ENCODE results near the gene DPP9.

DNA sequence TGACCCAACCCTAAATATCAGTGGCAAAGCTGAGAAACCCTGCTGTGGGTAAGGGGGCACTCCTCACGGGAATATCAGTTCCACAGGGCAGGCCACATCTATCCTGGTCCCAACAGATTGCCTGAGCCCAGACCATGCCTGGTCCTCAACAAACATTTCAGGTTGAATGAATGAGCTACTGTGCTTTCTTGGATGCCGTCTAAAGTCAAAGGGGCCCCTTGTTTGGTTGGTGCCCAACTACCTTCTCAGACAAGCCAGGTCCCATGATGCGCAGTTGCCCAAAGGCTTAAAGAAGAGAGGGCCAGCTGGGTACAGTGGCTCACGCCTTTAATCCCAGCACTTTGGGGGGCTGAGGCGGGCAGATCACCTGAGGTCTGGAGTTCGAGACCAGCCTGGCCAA, 2.4 kb downstream of the DPP9 start:
- TF ChIP-seq, protein P1, sequence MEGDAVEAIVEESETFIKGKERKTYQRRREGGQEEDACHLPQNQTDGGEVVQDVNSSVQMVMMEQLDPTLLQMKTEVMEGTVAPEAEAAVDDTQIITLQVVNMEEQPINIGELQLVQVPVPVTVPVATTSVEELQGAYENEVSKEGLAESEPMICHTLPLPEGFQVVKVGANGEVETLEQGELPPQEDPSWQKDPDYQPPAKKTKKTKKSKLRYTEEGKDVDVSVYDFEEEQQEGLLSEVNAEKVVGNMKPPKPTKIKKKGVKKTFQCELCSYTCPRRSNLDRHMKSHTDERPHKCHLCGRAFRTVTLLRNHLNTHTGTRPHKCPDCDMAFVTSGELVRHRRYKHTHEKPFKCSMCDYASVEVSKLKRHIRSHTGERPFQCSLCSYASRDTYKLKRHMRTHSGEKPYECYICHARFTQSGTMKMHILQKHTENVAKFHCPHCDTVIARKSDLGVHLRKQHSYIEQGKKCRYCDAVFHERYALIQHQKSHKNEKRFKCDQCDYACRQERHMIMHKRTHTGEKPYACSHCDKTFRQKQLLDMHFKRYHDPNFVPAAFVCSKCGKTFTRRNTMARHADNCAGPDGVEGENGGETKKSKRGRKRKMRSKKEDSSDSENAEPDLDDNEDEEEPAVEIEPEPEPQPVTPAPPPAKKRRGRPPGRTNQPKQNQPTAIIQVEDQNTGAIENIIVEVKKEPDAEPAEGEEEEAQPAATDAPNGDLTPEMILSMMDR (IDR thresholded peaks at IDR 0.05), result no peak
- TF ChIP-seq POLR2AphosphoS5 (IDR thresholded peaks at IDR 0.05; ENCODE audit: insufficient read depth in 1 of 2, low read depth in 1 of 2), result no peak
